CD4-positive, alpha-beta memory T cell (primary cell): Measurements from ENCODE around the gene ZBTB49. TPM values are rescaled to one million over a fixed set of nuclear protein-coding genes. Genes with fewer than 3 reads are reported as not detected.
A peak's percentile ranks its signal among the peaks of the same experiment; 100 is the strongest.

ENCODE experiments used
- CTCF ChIA-PET: fragments of 350-600 bp; sonication (Branson Sonifier 250); formaldehyde crosslinking; loops from one replicate; lab custom pipeline; 2021; ENCODE audit warnings: inconsistent platforms; ENCODE audit not compliant: partially characterized antibody; lab: Charles Lee
- POLR2A ChIA-PET: fragments of 350-600 bp; sonication (Branson Sonifier 250); formaldehyde crosslinking; loops from one replicate; lab custom pipeline; 2021; ENCODE audit not compliant: partially characterized antibody; lab: Charles Lee
- DNase-seq, 5 donors: peaks; one replicate each; pipeline versions ENCODE4 v3.0.0 to v3.0.0-alpha.2; 2020 to 2022; ENCODE audit warnings: mixed read lengths in 1 of 5
- H3K27ac ChIP-seq: one replicate; pipeline ENCODE4 v1.7.0; 2013; ENCODE audit warnings: low read depth, low read length
- H3K27me3 ChIP-seq: 2 replicates; pipeline ENCODE4 v1.7.0; 2013; ENCODE audit warnings: mild to moderate bottlenecking, low read length, moderate library complexity; ENCODE audit not compliant: insufficient read depth
- H3K36me3 ChIP-seq: 2 replicates; pipeline ENCODE4 v1.7.0; 2013; ENCODE audit warnings: mild to moderate bottlenecking, low read length, moderate library complexity; ENCODE audit not compliant: insufficient read depth
- H3K4me1 ChIP-seq: 2 replicates; pipeline ENCODE4 v1.7.0; 2013; ENCODE audit warnings: mild to moderate bottlenecking, low read length, moderate library complexity; ENCODE audit not compliant: insufficient read depth
- H3K4me3 ChIP-seq, 2 donors: one replicate each; pipeline ENCODE4 v1.7.0; 2013; ENCODE audit warnings: low read length in 2 of 2, mild to moderate bottlenecking in 1 of 2
- H3K9me3 ChIP-seq, 2 donors: one replicate each; pipeline ENCODE4 v1.7.0; 2013; ENCODE audit warnings: low read length in 2 of 2, control low read depth in 1 of 2; ENCODE audit not compliant: control insufficient read depth in 1 of 2
- H3K27ac Mint-ChIP-seq, 7 donors: one replicate each; pipeline ENCODE4 v1.8.0; 2020 to 2021; ENCODE audit warnings: mixed read lengths in 7 of 7, mild to moderate bottlenecking in 6 of 7, inconsistent platforms in 3 of 7, moderate library complexity in 3 of 7
- H3K27me3 Mint-ChIP-seq, 2 donors: one replicate each; pipeline ENCODE4 v1.8.0; 2020 to 2021; ENCODE audit warnings: mixed read lengths in 2 of 2
- H3K36me3 Mint-ChIP-seq, 2 donors: one replicate each; pipeline ENCODE4 v1.8.0; 2020 to 2021; ENCODE audit warnings: mixed read lengths in 2 of 2, inconsistent platforms in 1 of 2, mild to moderate bottlenecking in 1 of 2
- H3K4me1 Mint-ChIP-seq, 4 donors: one replicate each; pipeline ENCODE4 v1.8.0; 2020 to 2021; ENCODE audit warnings: mixed read lengths in 4 of 4, mild to moderate bottlenecking in 1 of 4
- H3K4me3 Mint-ChIP-seq, 8 donors: one replicate each; pipeline ENCODE4 v1.8.0; 2020 to 2021; ENCODE audit warnings: mixed read lengths in 8 of 8, mild to moderate bottlenecking in 7 of 8, moderate library complexity in 6 of 8, inconsistent platforms in 3 of 8
- H3K9me3 Mint-ChIP-seq, 8 donors: one replicate each; pipeline ENCODE4 v1.8.0; 2020 to 2021; ENCODE audit warnings: mixed read lengths in 8 of 8, mild to moderate bottlenecking in 5 of 8, inconsistent platforms in 3 of 8, moderate library complexity in 1 of 8
- intact Hi-C: fragments of 100-400 bp; cut with micrococcal nuclease; formaldehyde crosslinking; loops from one replicate; pipeline ENCODE4 v1.15.1; 2023
- polyA plus RNA-seq, 2 donors: library from polyadenylated mRNA; unstranded; fragments of 300-500 nt; fragmentation: Illumina TruSeq; gene quantifications; one replicate each; pipeline ENCODE4 v1.2.3, GENCODE V29; 2021
- total RNA-seq, 2 experiments: library from RNA; stranded (reverse); gene quantifications; one replicate each; pipeline ENCODE4 v1.2.3, GENCODE V29; 2021

Gene ZBTB49
- total and polyA plus RNA-seq, 4 experiments from 2014 or later: 5.3 to 20.0 (median 12.3) TPM

DNA sequence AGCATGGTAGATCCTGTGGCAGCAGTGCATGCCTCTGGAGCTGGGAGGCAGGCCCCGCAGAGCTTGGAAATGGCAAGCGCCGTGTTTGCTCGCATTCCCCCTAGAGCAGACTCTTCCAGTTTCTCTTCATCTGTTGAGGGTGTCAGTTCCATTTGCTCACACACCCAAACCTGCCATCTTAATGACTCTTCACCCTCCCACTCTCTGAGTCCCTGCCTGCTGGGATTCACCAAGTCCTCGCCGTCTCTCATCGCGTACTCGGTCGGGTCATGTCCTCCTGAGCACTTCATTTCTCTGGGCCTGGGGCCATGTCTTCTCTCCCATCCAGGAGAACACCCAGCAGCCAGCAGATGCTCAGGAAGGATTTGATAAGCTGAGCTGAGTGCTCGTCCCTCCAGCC, 16.9 kb downstream of the ZBTB49 start:
- CTCF ChIA-PET: interaction anchor here (1.7 kb wide), 1 partner anchor 47 kb away, joined by 5 read pairs; no protein-coding TSS in a partner anchor
- no peak for DNase-seq
- H3K4me1 Mint-ChIP-seq: peaks cover 0 to 13% (median 9%) of the 10 kb centered on the region in 4 donors

GRCh38 chr4:4308800-4309441, 18.9 kb downstream of the ZBTB49 start:
- H3K36me3 Mint-ChIP-seq: peaks cover 37 to 53% of the 10 kb centered on the region in 2 donors
- H3K27ac Mint-ChIP-seq: peak overlapping the region in 1 of 7 donors; percentile 37
- intact Hi-C loops: no loop called here
- no peak overlapping the region for H3K4me3 Mint-ChIP-seq
- H3K4me1 ChIP-seq: no peaks in the 10 kb centered on the region
- DNase-seq: no peak
- H3K4me1 Mint-ChIP-seq: peaks cover 0 to 11% (median 6%) of the 10 kb centered on the region in 4 donors
- H3K36me3 ChIP-seq: peaks cover 15% of the 10 kb centered on the region
- H3K27me3 Mint-ChIP-seq: no peaks in the 10 kb centered on the region
- no peak overlapping the region for H3K4me3 ChIP-seq
- ChIA-PET POLR2A (interaction anchor here (1.2 kb wide), 1 partner anchor 19 kb away, joined by 3 read pairs; the partner anchor contains the start of genes LYAR and ZBTB49), CTCF (interaction anchor here (1.7 kb wide), 1 partner anchor 49 kb away, joined by 5 read pairs; no protein-coding TSS in a partner anchor)
- no peaks in the 10 kb centered on the region for H3K27me3 ChIP-seq
- H3K27ac ChIP-seq: no peak overlapping the region
- H3K9me3 Mint-ChIP-seq: no peaks in the 10 kb centered on the region
- no peaks in the 10 kb centered on the region for H3K9me3 ChIP-seq

More for the DNA sequence above, 16.9 kb downstream of the ZBTB49 start:
- Mint-ChIP-seq H3K36me3 (peaks cover 37 to 54% of the 10 kb centered on the region in 2 donors), H3K4me3 (no peak overlapping the region), H3K27me3 (no peaks in the 10 kb centered on the region), H3K9me3 (no peaks in the 10 kb centered on the region), H3K27ac (peak overlapping the region in 1 of 7 donors; percentile 22)
- Histone ChIP-seq H3K36me3 (peaks cover 24% of the 10 kb centered on the region), H3K9me3 (no peaks in the 10 kb centered on the region), H3K27ac (no peak overlapping the region), H3K4me3 (no peak overlapping the region), H3K4me1 (no peaks in the 10 kb centered on the region), H3K27me3 (no peaks in the 10 kb centered on the region)
- POLR2A ChIA-PET: no interaction called here
- intact Hi-C loops: no loop called here

DNA sequence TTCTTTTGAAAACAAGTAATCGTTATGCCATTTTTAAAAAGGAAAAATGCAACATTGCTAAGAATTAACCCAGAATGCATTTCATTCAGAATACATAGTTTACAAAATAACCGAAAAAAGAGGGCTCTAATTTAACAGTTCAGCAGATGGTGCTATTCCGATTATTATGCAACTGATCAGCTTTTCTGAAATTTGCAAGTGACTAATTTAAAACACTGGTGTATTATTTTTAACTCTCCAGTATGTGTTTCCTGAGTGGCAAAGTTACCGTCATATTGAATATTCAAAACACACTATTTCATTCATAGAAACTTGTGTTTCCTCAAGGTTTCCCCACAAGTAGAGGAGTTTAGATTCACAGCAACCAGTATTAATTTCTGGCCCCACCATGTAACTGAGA, 21.1 kb downstream of the ZBTB49 start:
- no peaks in the 10 kb centered on the region for H3K9me3 ChIP-seq
- Mint-ChIP-seq H3K36me3 (peaks cover 42 to 59% of the 10 kb centered on the region in 2 donors), H3K27ac (no peak overlapping the region), H3K4me1 (peaks cover 0 to 6% (median under 1%) of the 10 kb centered on the region in 4 donors), H3K27me3 (no peaks in the 10 kb centered on the region), H3K4me3 (no peak overlapping the region), H3K9me3 (no peaks in the 10 kb centered on the region)
- H3K27me3 ChIP-seq: no peaks in the 10 kb centered on the region
- no peaks in the 10 kb centered on the region for H3K4me1 ChIP-seq
- CTCF ChIA-PET: no interaction called here
- H3K4me3 ChIP-seq: no peak overlapping the region
- no peak for DNase-seq
- POLR2A ChIA-PET: no interaction called here
- H3K27ac ChIP-seq: no peak overlapping the region
- H3K36me3 ChIP-seq: peaks cover 25% of the 10 kb centered on the region
- intact Hi-C loops: no loop called here

DNA sequence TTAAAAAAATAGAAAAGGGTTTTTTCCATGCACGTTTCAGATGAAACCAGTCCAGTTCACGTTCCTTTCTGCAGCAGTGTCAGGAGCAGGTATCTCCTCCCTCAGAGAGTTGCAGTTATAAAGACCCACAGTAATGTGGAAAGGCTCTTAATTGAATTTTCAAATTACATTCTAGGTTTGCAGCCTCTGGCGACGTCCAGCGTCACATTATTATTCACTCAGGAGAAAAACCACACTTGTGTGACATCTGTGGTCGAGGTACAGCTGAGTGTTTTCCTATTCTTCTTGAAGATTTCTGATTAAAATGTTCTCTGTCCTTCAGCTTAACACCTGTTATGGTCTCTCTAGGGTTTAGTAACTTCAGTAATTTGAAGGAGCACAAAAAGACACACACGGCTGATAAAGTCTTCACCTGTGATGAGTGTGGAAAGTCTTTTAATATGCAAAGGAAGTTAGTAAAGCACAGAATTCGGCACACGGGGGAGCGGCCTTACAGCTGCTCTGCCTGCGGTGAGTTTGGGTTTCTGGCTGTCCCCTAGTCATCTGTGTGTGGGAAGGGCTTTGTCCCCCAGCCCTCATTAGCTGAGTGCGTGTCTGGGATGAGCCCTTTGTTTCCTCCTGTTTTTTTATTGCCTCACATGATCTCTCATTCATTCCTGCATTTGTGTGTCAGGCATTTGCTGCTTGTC, 25.6 kb downstream of the ZBTB49 start:
- no peaks in the 10 kb centered on the region for H3K27me3 Mint-ChIP-seq
- no peaks in the 10 kb centered on the region for H3K4me1 Mint-ChIP-seq
- H3K27ac Mint-ChIP-seq: peak overlapping the region in 1 of 7 donors; percentile 8
- no peaks in the 10 kb centered on the region for H3K9me3 ChIP-seq
- no peak overlapping the region for H3K4me3 Mint-ChIP-seq
- peaks cover 44 to 66% of the 10 kb centered on the region in 2 donors for H3K36me3 Mint-ChIP-seq
- H3K27ac ChIP-seq: no peak overlapping the region
- ChIA-PET POLR2A (no interaction called here), CTCF (no interaction called here)
- no peak for DNase-seq
- H3K27me3 ChIP-seq: no peaks in the 10 kb centered on the region
- intact Hi-C loops: no loop called here
- no peak overlapping the region for H3K4me3 ChIP-seq
- no peaks in the 10 kb centered on the region for H3K4me1 ChIP-seq
- peaks cover 30% of the 10 kb centered on the region for H3K36me3 ChIP-seq
- no peaks in the 10 kb centered on the region for H3K9me3 Mint-ChIP-seq

GRCh38 chr4:4316150-4316495, 26.1 kb downstream of the ZBTB49 start:
- peaks cover 44 to 71% of the 10 kb centered on the region in 2 donors for H3K36me3 Mint-ChIP-seq
- Histone ChIP-seq H3K4me3 (no peak overlapping the region), H3K4me1 (no peaks in the 10 kb centered on the region), H3K9me3 (no peaks in the 10 kb centered on the region), H3K27me3 (no peaks in the 10 kb centered on the region), H3K27ac (no peak overlapping the region), H3K36me3 (peaks cover 36% of the 10 kb centered on the region)
- intact Hi-C loops: no loop called here
- CTCF ChIA-PET: interaction anchor here (0.6 kb wide), 1 partner anchor 27 kb away, joined by 3 read pairs; no protein-coding TSS in a partner anchor
- no peaks in the 10 kb centered on the region for H3K27me3 Mint-ChIP-seq
- H3K9me3 Mint-ChIP-seq: no peaks in the 10 kb centered on the region
- POLR2A ChIA-PET: no interaction called here
- no peak for DNase-seq
- no peaks in the 10 kb centered on the region for H3K4me1 Mint-ChIP-seq
- no peak overlapping the region for H3K4me3 Mint-ChIP-seq
- peak overlapping the region in 3 of 7 donors; percentile 20 to 50 (median 35) for H3K27ac Mint-ChIP-seq

DNA sequence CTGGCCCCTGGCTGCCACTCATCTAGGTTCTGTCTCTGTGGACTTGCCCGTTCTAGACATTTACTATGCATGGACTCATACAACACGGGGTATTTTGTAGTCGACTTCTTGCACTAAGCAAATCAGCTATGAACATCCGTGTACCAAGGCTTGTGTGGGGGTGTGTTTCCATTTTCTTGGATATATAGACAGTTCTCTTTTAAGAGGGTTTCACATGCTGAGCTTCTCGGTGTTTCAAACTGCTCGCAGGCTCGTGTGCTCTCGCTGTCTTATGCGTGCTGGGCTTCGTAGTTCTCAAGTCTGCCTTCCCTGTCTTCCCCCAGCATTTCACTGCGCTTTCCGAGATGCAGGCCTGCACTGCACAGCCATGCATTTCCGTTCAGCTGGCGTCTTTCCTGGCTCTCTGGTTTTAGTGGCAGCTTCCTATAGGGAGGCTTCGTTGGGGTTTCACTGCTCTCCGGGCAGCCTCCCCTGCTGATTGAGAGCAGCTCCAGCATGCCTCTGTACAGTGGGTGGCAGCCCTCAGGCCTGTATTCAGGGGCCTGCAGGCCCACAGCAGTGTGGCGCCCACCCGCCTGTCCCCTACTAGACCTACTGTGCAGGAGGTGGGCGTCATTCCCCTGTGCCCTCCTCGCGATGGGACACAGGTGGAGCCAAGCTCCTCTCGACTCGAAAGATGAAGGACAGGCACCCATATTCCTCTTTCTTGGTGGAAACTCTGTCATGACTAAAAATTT, 27.6 kb downstream of the ZBTB49 start:
- Mint-ChIP-seq H3K27ac (peak overlapping the region in 2 of 7 donors; percentile 51 to 53), H3K4me1 (no peaks in the 10 kb centered on the region), H3K9me3 (no peaks in the 10 kb centered on the region), H3K27me3 (no peaks in the 10 kb centered on the region), H3K4me3 (no peak overlapping the region), H3K36me3 (peaks cover 53 to 76% of the 10 kb centered on the region in 2 donors)
- POLR2A ChIA-PET: no interaction called here
- Histone ChIP-seq H3K4me3 (no peak overlapping the region), H3K4me1 (no peaks in the 10 kb centered on the region), H3K27ac (no peak overlapping the region), H3K36me3 (peaks cover 37% of the 10 kb centered on the region), H3K27me3 (no peaks in the 10 kb centered on the region), H3K9me3 (no peaks in the 10 kb centered on the region)
- intact Hi-C loops: no loop called here
- CTCF ChIA-PET: interaction anchor here (1.3 kb wide), 1 partner anchor 14 kb away, joined by 3 read pairs; no protein-coding TSS in a partner anchor
- no peak for DNase-seq

DNA sequence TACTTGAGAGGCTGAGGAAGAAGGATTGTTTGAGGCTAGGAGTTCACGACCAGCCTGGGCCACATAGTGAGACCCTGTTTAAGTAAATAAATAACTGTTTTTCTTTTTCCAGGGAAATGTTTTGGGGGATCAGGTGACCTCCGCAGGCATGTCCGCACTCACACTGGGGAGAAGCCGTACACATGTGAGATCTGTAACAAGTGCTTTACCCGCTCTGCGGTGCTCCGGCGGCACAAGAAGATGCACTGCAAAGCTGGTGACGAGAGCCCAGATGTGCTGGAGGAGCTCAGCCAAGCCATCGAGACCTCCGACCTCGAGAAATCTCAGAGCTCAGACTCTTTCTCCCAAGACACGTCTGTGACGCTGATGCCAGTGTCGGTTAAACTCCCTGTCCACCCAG, 30.5 kb downstream of the ZBTB49 start:
- H3K36me3 Mint-ChIP-seq: peaks cover 35 to 58% of the 10 kb centered on the region in 2 donors
- Histone ChIP-seq H3K9me3 (no peaks in the 10 kb centered on the region), H3K27ac (no peak overlapping the region), H3K36me3 (peaks cover 28% of the 10 kb centered on the region), H3K27me3 (no peaks in the 10 kb centered on the region), H3K4me1 (no peaks in the 10 kb centered on the region), H3K4me3 (no peak overlapping the region)
- CTCF ChIA-PET: no interaction called here
- intact Hi-C loops: no loop called here
- no peaks in the 10 kb centered on the region for H3K27me3 Mint-ChIP-seq
- no peaks in the 10 kb centered on the region for H3K9me3 Mint-ChIP-seq
- no peak overlapping the region for H3K4me3 Mint-ChIP-seq
- no peak overlapping the region for H3K27ac Mint-ChIP-seq
- no peaks in the 10 kb centered on the region for H3K4me1 Mint-ChIP-seq
- POLR2A ChIA-PET: no interaction called here
- no peak for DNase-seq
